Ectodermal cell (in vitro differentiated cells): ENCODE measurements around the gene CNTNAP5.

Source experiments
- H3K27ac ChIP-seq: 2 replicates; pipeline ENCODE4 v1.7.0; 2013; ENCODE audit warnings: mild to moderate bottlenecking, low read depth, low read length; ENCODE audit not compliant: insufficient read depth, poor library complexity, severe bottlenecking
- H3K27me3 ChIP-seq: 2 replicates; pipeline ENCODE4 v1.7.0; 2013; ENCODE audit warnings: mild to moderate bottlenecking, low read length; ENCODE audit not compliant: insufficient read depth, control insufficient read depth, poor library complexity, severe bottlenecking
- H3K36me3 ChIP-seq: one replicate; pipeline ENCODE4 v1.7.0; 2013; ENCODE audit warnings: low read length; ENCODE audit not compliant: control insufficient read depth, insufficient read depth
- H3K4me1 ChIP-seq: one replicate; pipeline ENCODE4 v1.7.0; 2013; ENCODE audit warnings: low read length; ENCODE audit not compliant: control insufficient read depth, insufficient read depth
- H3K4me3 ChIP-seq: 2 replicates; pipeline ENCODE4 v1.7.0; 2013; ENCODE audit warnings: low read depth, low read length, control low read depth; ENCODE audit not compliant: insufficient read depth
- H3K9me3 ChIP-seq: 2 replicates; pipeline ENCODE4 v1.7.0; 2013; ENCODE audit warnings: mild to moderate bottlenecking, low read length, moderate library complexity; ENCODE audit not compliant: control insufficient read depth
- WGBS, 2 experiments: methylation state at CpG; one replicate each; pipeline ENCODE4 v1.1.7; 2013; ENCODE audit warnings: missing lambda C conversion rate in 2 of 2; 5-methylcytosine and 5-hydroxymethylcytosine counted together

Gene CNTNAP5

DNA sequence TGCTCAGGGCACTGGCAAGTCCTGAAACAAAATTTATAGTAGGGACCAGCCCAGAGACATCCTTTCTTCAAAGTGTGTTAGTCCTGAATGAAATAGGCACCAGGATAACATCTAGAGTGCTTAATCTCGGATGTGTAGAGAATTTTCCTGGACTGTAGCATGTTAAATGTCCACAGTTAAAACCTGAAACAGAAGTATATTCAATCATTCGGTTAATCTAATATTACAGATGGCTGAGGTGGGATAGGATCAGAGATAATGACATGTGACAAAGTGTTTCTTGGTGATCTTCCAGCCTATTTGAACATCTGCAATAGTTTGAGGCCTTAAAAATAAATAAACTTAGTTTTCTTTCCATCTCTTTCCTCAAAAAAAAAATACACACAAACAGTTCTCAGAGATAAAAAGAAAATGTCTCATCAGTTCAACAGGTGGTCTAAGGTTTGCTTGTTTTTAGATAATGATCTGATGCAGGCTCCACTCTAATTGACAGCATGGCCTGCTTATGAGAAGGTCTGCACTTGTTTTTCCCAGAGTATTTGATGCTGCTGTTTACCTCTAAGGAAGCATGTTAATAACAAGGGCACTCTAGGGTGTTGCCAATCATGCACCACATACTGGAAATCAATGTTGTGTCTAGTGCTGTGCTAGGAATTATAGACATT lies 25.9 kb downstream of the CNTNAP5 start:
- H3K9me3 ChIP-seq: no peaks in the 10 kb centered on the region
- WGBS, 2 experiments: 83 to 90% methylated on average over 2 of the region's 2 CpGs

DNA sequence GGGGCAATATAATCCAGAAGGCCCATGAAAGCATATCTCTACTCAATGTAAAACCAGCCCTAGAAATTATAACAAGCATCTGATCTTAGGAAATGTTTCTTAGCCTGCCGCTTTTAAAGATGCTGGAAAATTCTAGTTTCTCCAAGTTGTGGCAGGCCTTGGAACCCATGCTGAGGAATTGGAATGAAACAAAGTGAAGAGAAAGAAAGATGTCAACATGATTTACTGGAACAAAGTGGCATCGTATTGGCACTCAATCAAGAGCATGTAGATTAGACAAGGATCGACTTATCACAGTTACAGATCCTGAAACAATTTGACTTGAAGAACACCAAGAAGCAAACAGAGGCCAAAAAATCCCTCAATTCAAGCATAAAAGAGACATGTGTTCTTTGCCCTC lies 28.7 kb downstream of the CNTNAP5 start:
- no peaks in the 10 kb centered on the region for H3K9me3 ChIP-seq
- no peaks in the 10 kb centered on the region for H3K4me1 ChIP-seq
- no peak overlapping the region for H3K27ac ChIP-seq
- H3K4me3 ChIP-seq: no peak overlapping the region
- WGBS, 2 experiments: 88 to 95% methylated on average over 3 of the region's 3 CpGs
- H3K27me3 ChIP-seq: no peaks in the 10 kb centered on the region
- no peaks in the 10 kb centered on the region for H3K36me3 ChIP-seq

More for the DNA sequence above, 25.9 kb downstream of the CNTNAP5 start:
- no peak overlapping the region for H3K4me3 ChIP-seq
- H3K4me1 ChIP-seq: no peaks in the 10 kb centered on the region
- no peaks in the 10 kb centered on the region for H3K36me3 ChIP-seq
- no peak overlapping the region for H3K27ac ChIP-seq
- no peaks in the 10 kb centered on the region for H3K27me3 ChIP-seq

DNA sequence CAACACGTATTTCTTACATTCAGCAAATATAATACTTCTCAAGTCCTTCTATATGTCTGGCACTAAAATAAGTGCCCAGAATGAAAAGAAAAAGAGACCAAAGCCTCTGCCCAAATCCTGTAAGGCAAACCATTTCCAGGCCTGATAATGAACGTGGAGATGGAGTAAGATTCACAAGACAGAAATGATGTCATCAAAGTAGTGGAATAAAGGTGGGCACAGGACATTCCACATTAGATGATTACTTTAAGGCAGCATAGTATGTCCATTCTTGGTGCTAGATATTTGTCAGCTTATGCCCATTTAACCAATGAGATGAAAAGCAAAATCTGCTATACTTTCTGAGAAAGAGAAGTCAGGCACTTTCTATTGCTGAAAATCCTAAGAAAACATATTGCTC lies 38.5 kb downstream of the CNTNAP5 start:
- Histone ChIP-seq H3K4me1 (no peaks in the 10 kb centered on the region), H3K4me3 (no peak overlapping the region), H3K36me3 (no peaks in the 10 kb centered on the region), H3K27ac (no peak overlapping the region), H3K27me3 (no peaks in the 10 kb centered on the region), H3K9me3 (no peaks in the 10 kb centered on the region)
- 93 to 97% methylated on average over 2 of the region's 2 CpGs for WGBS, 2 experiments

DNA sequence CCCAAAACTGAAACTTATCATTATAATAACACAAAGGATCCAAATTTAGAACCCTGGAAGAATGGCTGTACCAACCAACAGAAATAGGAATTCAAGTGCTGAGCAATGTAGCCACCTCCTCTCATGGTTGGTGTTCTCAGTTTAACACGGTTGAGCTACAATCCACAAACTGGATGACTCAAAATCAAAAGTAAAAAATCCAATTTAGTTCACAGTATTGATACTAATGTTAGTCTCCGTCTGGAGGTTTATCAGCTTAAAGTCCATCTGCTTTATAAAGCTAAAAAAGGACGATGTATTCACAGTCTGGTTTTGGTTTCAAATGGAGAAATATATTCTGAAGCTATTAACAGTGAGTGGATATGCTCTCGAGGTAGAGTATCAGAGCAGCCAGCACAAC lies 40.5 kb downstream of the CNTNAP5 start:
- Histone ChIP-seq H3K27ac (no peak overlapping the region), H3K27me3 (no peaks in the 10 kb centered on the region), H3K9me3 (no peaks in the 10 kb centered on the region), H3K36me3 (no peaks in the 10 kb centered on the region), H3K4me3 (no peak overlapping the region), H3K4me1 (no peaks in the 10 kb centered on the region)
- 93 to 95% methylated on average over 4 of the region's 4 CpGs for WGBS, 2 experiments

DNA sequence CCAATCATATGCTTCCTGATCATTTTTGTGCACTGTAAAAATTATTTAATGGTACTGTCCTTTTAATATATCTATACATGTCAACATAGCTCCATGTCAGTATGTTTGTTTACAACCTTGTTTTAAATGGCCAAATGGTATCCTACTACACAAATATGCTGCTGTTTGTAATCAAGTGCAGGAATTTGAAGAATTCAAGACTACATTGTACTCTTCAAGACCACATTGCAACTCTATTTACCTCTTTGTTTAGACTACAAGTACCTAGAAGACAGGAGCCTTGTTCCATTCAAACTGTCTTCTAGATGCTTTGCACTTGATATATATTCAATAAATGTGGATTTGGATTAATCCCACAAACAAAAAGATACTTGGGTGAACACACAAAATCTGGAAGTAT lies 41.7 kb downstream of the CNTNAP5 start:
- Histone ChIP-seq H3K27ac (no peak overlapping the region), H3K9me3 (no peaks in the 10 kb centered on the region), H3K4me1 (no peaks in the 10 kb centered on the region), H3K36me3 (no peaks in the 10 kb centered on the region), H3K4me3 (no peak overlapping the region), H3K27me3 (no peaks in the 10 kb centered on the region)

DNA sequence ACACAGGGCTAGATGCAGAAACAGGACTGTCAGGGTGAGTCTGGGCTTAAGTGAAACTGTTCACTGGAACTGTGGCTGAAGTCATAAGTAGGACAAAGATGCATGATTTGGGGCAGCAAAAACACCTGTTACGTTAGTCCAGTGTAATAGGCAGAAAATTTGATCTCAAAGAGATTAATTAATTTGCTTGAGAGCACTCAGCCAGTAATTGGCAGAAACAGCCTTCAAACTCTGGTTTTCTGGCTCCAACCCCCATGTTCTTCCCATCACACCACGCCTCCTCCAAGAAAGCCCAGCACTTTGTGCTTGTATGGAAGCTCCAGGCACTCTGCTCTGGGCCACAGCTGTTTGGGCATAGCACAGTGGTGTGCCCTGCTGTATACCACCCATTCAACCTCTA lies 54.0 kb downstream of the CNTNAP5 start:
- no peaks in the 10 kb centered on the region for H3K4me1 ChIP-seq
- no peaks in the 10 kb centered on the region for H3K27me3 ChIP-seq
- H3K4me3 ChIP-seq: no peak overlapping the region
- no peaks in the 10 kb centered on the region for H3K9me3 ChIP-seq
- no peak overlapping the region for H3K27ac ChIP-seq
- H3K36me3 ChIP-seq: no peaks in the 10 kb centered on the region
- WGBS, 2 experiments: 93% methylated on average over 2 of the region's 2 CpGs

DNA sequence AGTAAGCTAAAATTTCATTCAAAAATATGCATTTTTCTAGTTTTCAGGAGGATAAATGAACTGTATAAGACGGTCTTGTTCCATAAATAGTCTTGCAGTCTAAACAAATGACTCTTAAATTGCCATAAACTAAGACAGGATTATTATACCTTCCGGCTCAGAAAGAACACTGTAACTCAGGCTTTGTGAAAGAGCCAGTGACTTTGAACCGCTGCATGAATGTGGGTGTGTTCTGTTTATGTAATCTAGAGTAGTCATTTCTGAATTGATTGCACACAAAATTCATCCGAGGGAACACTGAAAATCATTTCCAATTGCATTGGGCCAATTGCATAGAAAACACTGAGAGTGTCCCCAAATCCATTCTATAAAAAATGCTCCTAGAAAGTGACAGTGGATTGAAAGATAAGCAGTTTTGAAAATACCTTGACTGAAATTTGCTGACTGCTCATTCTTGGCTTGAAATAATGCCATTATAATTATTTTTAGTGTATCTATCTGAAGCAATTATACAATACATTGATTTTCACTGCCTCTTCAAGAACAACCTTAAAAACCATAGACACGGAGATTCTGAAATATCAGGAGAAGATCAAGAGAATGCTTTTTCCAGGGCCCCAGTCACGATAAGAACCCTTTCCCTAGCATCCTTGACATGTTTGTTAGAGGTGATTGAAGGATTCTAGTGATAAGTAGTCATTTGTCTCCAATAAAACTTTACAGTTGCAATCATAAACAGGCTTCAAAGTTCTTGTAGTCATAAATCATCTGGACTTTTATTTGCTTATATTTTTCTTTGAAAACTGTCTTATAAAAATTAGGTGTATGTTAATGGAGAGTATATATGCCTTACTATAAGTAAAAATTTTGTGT lies 55.4 kb downstream of the CNTNAP5 start:
- no peaks in the 10 kb centered on the region for H3K4me1 ChIP-seq
- H3K27ac ChIP-seq: no peak overlapping the region
- 95 to 99% methylated on average over 5 to 6 of the region's 6 CpGs for whole genome bisulfite sequencing, 2 experiments

DNA sequence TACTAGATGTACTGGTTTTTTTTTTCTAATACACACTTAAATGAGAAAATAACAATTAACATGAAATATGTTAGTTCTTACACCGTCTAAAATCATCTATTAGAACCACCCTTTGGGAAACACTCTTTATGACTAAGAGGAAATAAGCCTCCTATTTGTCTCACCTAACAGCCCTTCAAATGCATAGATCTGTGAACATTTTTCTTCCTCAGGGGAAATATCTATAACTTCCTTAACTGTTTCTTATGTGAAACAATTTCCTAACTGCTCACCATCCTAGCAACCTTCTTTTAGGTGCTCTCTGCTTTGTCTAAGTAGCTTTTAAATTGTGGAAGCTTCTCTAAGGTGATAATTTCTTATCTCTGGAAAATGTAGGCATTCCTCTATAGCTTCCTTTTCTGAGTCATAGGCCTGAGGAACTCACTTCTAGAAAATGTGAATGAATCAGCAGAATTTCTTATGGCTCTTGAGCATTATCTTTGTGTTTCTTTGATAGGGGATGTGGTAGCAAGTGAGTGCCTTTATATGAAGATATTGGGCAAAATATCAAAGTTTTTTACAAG lies 56.1 kb downstream of the CNTNAP5 start:
- no peak overlapping the region for H3K27ac ChIP-seq
- H3K9me3 ChIP-seq: no peaks in the 10 kb centered on the region
- 91% methylated on average over 1 of the region's 1 CpG for WGBS, 2 experiments
- H3K4me1 ChIP-seq: no peaks in the 10 kb centered on the region
- H3K4me3 ChIP-seq: no peak overlapping the region
- no peaks in the 10 kb centered on the region for H3K27me3 ChIP-seq
- H3K36me3 ChIP-seq: no peaks in the 10 kb centered on the region

More for the DNA sequence above, 55.4 kb downstream of the CNTNAP5 start:
- H3K9me3 ChIP-seq: no peaks in the 10 kb centered on the region
- no peaks in the 10 kb centered on the region for H3K36me3 ChIP-seq
- H3K27me3 ChIP-seq: no peaks in the 10 kb centered on the region
- no peak overlapping the region for H3K4me3 ChIP-seq

DNA sequence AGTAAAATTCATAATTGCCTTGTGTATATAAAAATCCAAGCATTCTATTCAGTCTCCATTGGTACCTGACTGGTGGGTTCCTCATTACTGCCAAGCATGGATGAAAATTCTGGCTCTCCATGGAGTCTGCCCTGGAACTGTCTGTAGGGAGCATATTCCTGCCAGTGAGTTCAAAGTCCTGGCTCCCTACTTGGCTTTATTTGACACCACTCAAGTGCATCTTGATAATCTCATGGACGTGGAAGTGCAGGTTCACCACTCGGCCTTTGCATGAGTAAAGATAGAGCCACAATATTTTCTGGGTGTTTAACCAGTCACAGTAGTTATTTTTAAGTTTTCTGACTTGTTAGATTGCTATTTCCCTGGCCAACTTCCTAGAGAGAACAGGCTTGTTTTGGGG lies 63.5 kb downstream of the CNTNAP5 start:
- H3K4me3 ChIP-seq: no peak overlapping the region
- H3K4me1 ChIP-seq: no peaks in the 10 kb centered on the region
- H3K27me3 ChIP-seq: no peaks in the 10 kb centered on the region
- H3K36me3 ChIP-seq: no peaks in the 10 kb centered on the region
- H3K27ac ChIP-seq: no peak overlapping the region
- WGBS, 2 experiments: 96 to 100% methylated on average over 2 of the region's 2 CpGs
- H3K9me3 ChIP-seq: no peaks in the 10 kb centered on the region

DNA sequence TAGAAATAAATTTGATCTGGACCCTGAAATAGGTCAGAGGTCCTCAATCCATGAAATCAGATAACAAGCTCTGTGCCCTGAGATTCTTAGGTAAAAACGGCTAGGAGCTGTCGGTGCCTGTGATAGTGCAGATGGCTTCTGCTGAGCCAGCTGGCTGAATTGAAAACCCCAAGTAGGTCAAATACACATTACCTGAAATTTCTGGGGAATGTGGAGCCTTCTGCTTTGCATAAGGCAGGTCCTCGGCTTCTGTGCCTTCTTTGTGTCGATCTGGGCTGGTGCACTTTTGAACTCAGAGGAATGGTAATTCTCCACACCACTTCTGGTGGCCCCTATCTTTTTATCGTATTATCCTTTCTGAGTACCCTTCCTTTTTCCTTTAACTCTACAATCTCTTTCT lies 66.6 kb downstream of the CNTNAP5 start:
- H3K36me3 ChIP-seq: no peaks in the 10 kb centered on the region
- H3K27ac ChIP-seq: no peak overlapping the region
- H3K9me3 ChIP-seq: no peaks in the 10 kb centered on the region
- no peaks in the 10 kb centered on the region for H3K4me1 ChIP-seq
- no peak overlapping the region for H3K4me3 ChIP-seq
- 86 to 88% methylated on average over 5 of the region's 5 CpGs for WGBS, 2 experiments
- no peaks in the 10 kb centered on the region for H3K27me3 ChIP-seq
